HCT116 (cell line): ENCODE data around the gene VAMP3. TPM values are rescaled to one million over a fixed set of nuclear protein-coding genes. Genes with fewer than 3 reads are reported as not detected.

Experiments used
- ATAC-seq: fragments of 200-7000 bp; cut with Tn5 transposase; 2 replicates; pipeline ENCODE4 v1.9.1; 2020; ENCODE audit warnings: mild to moderate bottlenecking, moderate library complexity
- BruUV-seq: library from RNA; stranded (reverse); fragments of 400-500 nt; replicated peaks from 2 replicates; lab custom pipeline; 2021; lab: Mats Ljungman, UMichigan
- CTCF ChIA-PET: fragments of 300-600 bp; sonication (Branson Sonifier 250); formaldehyde crosslinking; loops from one replicate; lab custom pipeline; 2021; ENCODE audit warnings: antibody characterized with exemption; lab: Charles Lee
- POLR2A ChIA-PET: fragments of 300-600, 350-600 bp; sonication (Branson Sonifier 250); formaldehyde crosslinking; loops from one replicate; lab custom pipeline; 2021; ENCODE audit warnings: antibody characterized with exemption; lab: Charles Lee
- RAD21 ChIA-PET, 2 experiments: fragments of 300-600 bp; sonication (Branson Sonifier 250); formaldehyde crosslinking; loops; one replicate each; lab custom pipeline; 2023; ENCODE audit warnings: low total read pairs in 2 of 2; ENCODE audit not compliant: uncharacterized antibody in 2 of 2, unreplicated experiment in 2 of 2, low non-redundant PET in 1 of 2; lab: Charles Lee
- DNase-seq: peaks from one replicate; pipeline ENCODE4 v3.0.0-alpha.2; 2010; ENCODE audit warnings: low read depth, low spot score
- H2AFZ ChIP-seq: fragments of 200-600 bp; shearing (Covaris generic), sonication (generic); 2 replicates; pipeline ENCODE4 v1.6.1; 2017; ENCODE audit warnings: low read depth, mixed run types, mixed read lengths, antibody characterized with exemption, low read length; ENCODE audit not compliant: poor library complexity, severe bottlenecking
- H3K27ac ChIP-seq: 2 replicates; pipeline ENCODE4 v1.5.1; 2012; ENCODE audit warnings: low read depth, low read length
- H3K27me3 ChIP-seq: fragments of 200-600 bp; sonication (generic); 2 replicates; pipeline ENCODE4 v1.6.1; 2016; ENCODE audit warnings: mixed run types, low read length, mixed read lengths; ENCODE audit not compliant: insufficient read depth
- H3K36me3 ChIP-seq, 2 experiments: fragments of 200-500 bp in 1 of 2; fragments of 200-600 bp in 1 of 2; sonication (Bioruptor generic) in 1 of 2; sonication (generic) in 1 of 2; 2 replicates each; pipeline versions ENCODE4 v1.5.1 to v1.6.1; 2014 to 2016; ENCODE audit warnings: low read length in 2 of 2, inconsistent platforms in 1 of 2, mixed read lengths in 1 of 2, mixed run types in 1 of 2; ENCODE audit not compliant: insufficient read depth in 2 of 2, control insufficient read depth in 1 of 2
- H3K4me1 ChIP-seq, 2 experiments: fragments of 200-600 bp in 1 of 2; sonication (generic) in 1 of 2; 2 replicates each; pipeline versions ENCODE4 v1.5.1 to v1.6.1; 2012 to 2017; ENCODE audit warnings: low read length in 2 of 2, inconsistent platforms in 1 of 2, mild to moderate bottlenecking in 1 of 2, mixed read lengths in 1 of 2, mixed run types in 1 of 2, moderate library complexity in 1 of 2; ENCODE audit not compliant: insufficient read depth in 2 of 2, control insufficient read depth in 1 of 2
- H3K4me2 ChIP-seq: fragments of 200-600 bp; sonication (generic); 2 replicates; pipeline ENCODE4 v1.6.1; 2017; ENCODE audit warnings: mixed run types, low read length, mixed read lengths
- H3K4me3 ChIP-seq, 2 experiments: fragments of 200-600 bp in 1 of 2; sonication (generic) in 1 of 2; replicated peaks in 1 of 2; 2 replicates each; pipeline ENCODE4 v1.5.1; 2011 to 2016; ENCODE audit warnings: low read length in 2 of 2, control low read depth in 1 of 2, low read depth in 1 of 2, mild to moderate bottlenecking in 1 of 2, mixed read lengths in 1 of 2, mixed run types in 1 of 2
- H3K79me2 ChIP-seq: fragments of 200-600 bp; sonication (generic); 2 replicates; pipeline ENCODE4 v1.6.1; 2017; ENCODE audit warnings: mild to moderate bottlenecking, mixed run types, low read length, moderate library complexity, mixed read lengths; ENCODE audit not compliant: insufficient read depth
- H3K9ac ChIP-seq: fragments of 200-600 bp; sonication (generic); 2 replicates; pipeline ENCODE4 v1.6.1; 2016; ENCODE audit warnings: low read length, mixed read lengths
- H3K9me2 ChIP-seq: fragments of 200-600 bp; sonication (generic), shearing (Covaris generic); 2 replicates; pipeline ENCODE4 v1.6.1; 2017; ENCODE audit warnings: mixed run types, mild to moderate bottlenecking, moderate library complexity; ENCODE audit not compliant: insufficient read depth
- H3K9me3 ChIP-seq, 2 experiments: fragments of 200-500 bp in 1 of 2; fragments of 200-600 bp in 1 of 2; sonication (Bioruptor generic) in 1 of 2; sonication (generic) in 1 of 2; 2 replicates each; pipeline ENCODE4 v1.6.1; 2014 to 2017; ENCODE audit warnings: low read length in 2 of 2, mixed read lengths in 2 of 2, inconsistent platforms in 1 of 2, low read depth in 1 of 2, mild to moderate bottlenecking in 1 of 2, mixed run types in 1 of 2, moderate library complexity in 1 of 2; ENCODE audit not compliant: control insufficient read depth in 1 of 2, insufficient read depth in 1 of 2
- H4K20me1 ChIP-seq: fragments of 200-600 bp; sonication (generic), shearing (Covaris generic); 2 replicates; pipeline ENCODE4 v1.6.1; 2017; ENCODE audit warnings: mixed run types, mild to moderate bottlenecking, moderate library complexity; ENCODE audit not compliant: insufficient read depth
- CEBPB ChIP-seq: IDR thresholded peaks from 2 replicates; pipeline ENCODE4 v1.6.1; 2012; ENCODE audit warnings: low read depth
- CTCF ChIP-seq, 3 experiments: fragments of 200-600 bp in 1 of 3; sonication (generic) in 1 of 3; IDR thresholded peaks in 2 of 3; conservative IDR thresholded peaks in 1 of 3; 2 replicates each; pipeline ENCODE4 v1.5.1; 2012 to 2017; ENCODE audit warnings: low read depth in 2 of 3, low read length in 2 of 3, antibody characterized with exemption in 1 of 3, borderline replicate concordance in 1 of 3, control low read depth in 1 of 3, mild to moderate bottlenecking in 1 of 3, mixed read lengths in 1 of 3, mixed run types in 1 of 3, moderate library complexity in 1 of 3; ENCODE audit not compliant: insufficient read depth in 1 of 3
- EGR1 ChIP-seq: IDR thresholded peaks from 2 replicates; pipeline ENCODE4 v1.6.1; 2012; ENCODE audit warnings: low read depth
- FOSL1 ChIP-seq: IDR thresholded peaks from 2 replicates; pipeline ENCODE4 v1.6.1; 2012; ENCODE audit warnings: low read depth
- JUND ChIP-seq: IDR thresholded peaks from 2 replicates; pipeline ENCODE4 v1.6.1; 2012
- MAX ChIP-seq: IDR thresholded peaks from 2 replicates; pipeline ENCODE4 v1.6.1; 2012
- POLR2A ChIP-seq: IDR thresholded peaks from 2 replicates; pipeline ENCODE4 v1.7.0; 2011; ENCODE audit warnings: borderline replicate concordance; ENCODE audit not compliant: insufficient read depth, insufficient read length; ENCODE audit errors: extremely low read depth
- RAD21 ChIP-seq: IDR thresholded peaks from 2 replicates; pipeline ENCODE4 v1.6.1; 2012; ENCODE audit warnings: low read depth, mild to moderate bottlenecking
- SP1 ChIP-seq: IDR thresholded peaks from 2 replicates; pipeline ENCODE4 v1.6.1; 2012; ENCODE audit warnings: low read depth
- intact Hi-C: fragments of 100-400 bp; cut with micrococcal nuclease; formaldehyde crosslinking; loops from 2 replicates; pipeline ENCODE4 v1.10.0; 2022
- total RNA-seq: library from RNA; stranded (reverse); gene quantifications from one replicate; pipeline ENCODE4 v1.2.1, GENCODE V29; 2021; ENCODE audit not compliant: unreplicated experiment
- TF ChIP-seq, protein P1 (sequence below): IDR thresholded peaks from 2 replicates; pipeline ENCODE4 v1.6.1; 2012

Gene VAMP3
- total RNA-seq, 1 experiment from 2014 or later = 79.3 TPM

DNA sequence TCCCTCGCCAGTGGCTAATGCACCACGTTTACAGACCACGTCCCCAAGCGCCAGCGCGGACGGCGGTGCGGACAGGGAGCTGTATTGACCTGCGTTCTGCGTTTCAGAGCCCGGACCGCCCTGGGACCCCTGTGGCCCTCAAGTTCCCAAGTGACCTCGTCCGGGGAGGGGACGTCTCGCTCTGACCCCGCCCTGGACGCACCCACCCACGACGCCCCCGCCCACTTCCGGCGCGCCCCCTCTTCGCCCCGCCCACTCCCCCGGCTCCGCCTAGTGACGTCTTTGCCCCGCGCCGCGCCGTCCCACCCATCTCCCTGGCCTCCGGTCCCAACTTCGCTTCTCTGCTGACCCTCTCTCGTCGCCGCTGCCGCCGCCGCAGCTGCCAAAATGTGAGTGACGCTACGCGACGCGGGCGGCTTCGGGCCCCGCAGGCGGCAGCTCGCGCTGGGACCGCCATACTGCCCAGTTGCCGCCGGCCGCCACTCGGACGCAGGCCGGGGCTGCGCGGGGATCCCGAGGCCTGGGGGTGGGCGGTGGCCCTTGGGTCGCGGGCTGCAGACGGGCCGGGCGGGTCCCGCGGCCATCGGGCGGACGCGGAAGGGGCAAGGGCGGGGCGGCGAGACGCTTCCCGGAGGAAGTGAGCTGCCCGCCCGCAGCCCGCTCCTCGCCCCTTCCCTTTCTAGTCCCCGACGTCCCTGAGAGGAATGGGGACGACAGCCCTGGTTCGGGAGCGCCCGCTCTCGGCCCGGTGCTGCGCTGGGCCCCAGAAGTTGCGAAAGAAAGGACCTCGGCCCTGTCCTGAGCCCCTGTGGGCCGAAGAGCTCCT, at the start of gene VAMP3 (continued):
- TF ChIP-seq CTCF (IDR thresholded peaks at IDR 0.05 in 2 of 3, conservative IDR thresholded peaks at IDR 0.05 in 1 of 3; ENCODE audit: borderline replicate concordance in 1 of 3, insufficient read depth in 1 of 3, low read depth in 2 of 3, low read length in 2 of 3) = no peak
- no peak; the same call in 1 of the 2 replicates for TF ChIP-seq MAX
- no peak for TF ChIP-seq POLR2A
- no peak for TF ChIP-seq FOSL1
- no peak for TF ChIP-seq JUND
- peak; percentile 53 for TF ChIP-seq EGR1
- TF ChIP-seq CEBPB = no peak

DNA sequence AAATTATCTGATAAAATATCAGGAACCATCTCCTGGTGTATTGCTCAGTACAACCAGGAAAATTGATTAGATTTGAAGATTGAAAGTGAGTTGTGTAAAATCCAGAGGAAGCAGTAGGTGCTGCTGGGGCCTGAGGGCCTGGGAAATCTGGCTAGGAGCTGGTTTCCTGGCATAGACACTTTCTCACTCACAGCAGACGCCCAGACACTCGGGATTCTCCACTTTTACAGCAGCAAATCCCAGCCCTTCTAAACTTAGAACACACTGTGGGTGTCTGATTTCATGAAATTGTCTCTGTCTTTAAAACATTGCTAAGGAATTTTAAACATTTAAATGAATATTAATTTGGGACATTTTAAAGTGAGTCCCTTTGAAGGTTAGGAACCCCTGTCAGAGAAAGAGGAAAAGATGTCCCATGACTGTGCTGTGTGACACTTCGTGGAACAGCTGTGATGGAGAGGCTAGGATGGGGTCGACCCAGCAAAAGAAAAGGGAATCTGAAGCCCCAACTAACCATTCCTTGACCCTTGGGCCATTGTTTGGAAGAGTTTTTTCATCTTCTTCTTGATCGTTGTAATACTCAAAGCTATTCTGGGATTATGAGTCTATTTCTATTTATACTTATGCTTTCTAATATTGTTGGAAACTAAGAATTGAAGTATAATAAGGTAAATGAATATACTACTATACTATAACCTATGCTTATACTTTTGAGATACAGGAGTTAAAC, 49.0 kb upstream of the VAMP3 start:
- no TSS peak for BruUV-seq
- TF ChIP-seq, protein P1, sequence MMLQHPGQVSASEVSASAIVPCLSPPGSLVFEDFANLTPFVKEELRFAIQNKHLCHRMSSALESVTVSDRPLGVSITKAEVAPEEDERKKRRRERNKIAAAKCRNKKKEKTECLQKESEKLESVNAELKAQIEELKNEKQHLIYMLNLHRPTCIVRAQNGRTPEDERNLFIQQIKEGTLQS = no peak
- TF ChIP-seq SP1 (no peak), RAD21 (no peak)
- TF ChIP-seq, all 23 proteins: peak for 0
- no peaks in the 10 kb centered on the region for H4K20me1 ChIP-seq
- ChIA-PET POLR2A (no interaction called here), RAD21 (no interaction called here), CTCF (no interaction called here)
- no peak overlapping the region for H2AFZ ChIP-seq
- intact Hi-C loops = no loop called here
- H3K36me3 ChIP-seq = no peaks in the 10 kb centered on the region
- no peaks in the 10 kb centered on the region for H3K79me2 ChIP-seq
- no peaks in the 10 kb centered on the region for H3K9me2 ChIP-seq
- no peaks in the 10 kb centered on the region for H3K9me3 ChIP-seq
- no peak overlapping the region for H3K4me2 ChIP-seq
- no peaks in the 10 kb centered on the region for H3K4me1 ChIP-seq
- H3K4me3 ChIP-seq = no peak overlapping the region
- no peak overlapping the region for H3K27ac ChIP-seq
- no peak overlapping the region for H3K9ac ChIP-seq
- DNase-seq = no peak
- no peaks in the 10 kb centered on the region for H3K27me3 ChIP-seq
- ATAC-seq = no peak
